Right renal pelvis (tissue), 4 donors: ENCODE results near the gene SRSF4. TPM values are rescaled to one million over a fixed set of nuclear protein-coding genes. Genes with fewer than 3 reads are reported as not detected.
"Not testable (repeated sequence)": the region's sequence is repeated elsewhere in the genome, so short reads cannot be mapped to it uniquely, and the experiment has no call there.

Experiments used
- DNase-seq, 4 donors: peaks; one replicate each; pipeline ENCODE4 v3.0.0-alpha.2; 2013; ENCODE audit warnings: low read depth in 4 of 4, low spot score in 3 of 4, missing footprints in 1 of 4
- polyA plus RNA-seq, 4 donors: library from polyadenylated mRNA; unstranded; fragments of 120-200 nt; gene quantifications; one replicate each; pipeline ENCODE4 v1.2.1, GENCODE V29; 2013; ENCODE audit not compliant: insufficient read length in 4 of 4

Gene SRSF4
- polyA plus RNA-seq, result 100 to 1,000 TPM; 107 to 121 (median 110) TPM

GRCh38 chr1:29181413-29182225 is at the start of gene SRSF4:
TSS of gene SRSF4 (minus strand) at chr1:29181900. CDS start at chr1:29181752, 148 bp downstream.
- peak; percentile 96 to 98 (median 97) for DNase-seq

GRCh38 chr1:29230553-29231378 is 49.1 kb upstream of the SRSF4 start, which contains the start of gene MECR:
TSS of gene MECR (minus strand) at chr1:29230934. CDS start at chr1:29230906, 28 bp downstream.
- peak; percentile 79 to 90 (median 84) for DNase-seq

GRCh38 chr1:29230204-29230552 is 48.5 kb upstream of the SRSF4 start:
- no peak for DNase-seq

GRCh38 chr1:29227511-29227910 is 45.8 kb upstream of the SRSF4 start:
- DNase-seq, result no peak

- no peak for DNase-seq
These were observed 43.7 kb upstream of the SRSF4 start for GRCh38 chr1:29225361-29225760.

- no peak for DNase-seq
These were observed 42.7 kb upstream of the SRSF4 start for GRCh38 chr1:29224356-29224837.

- no peak for DNase-seq
These were observed 41.8 kb upstream of the SRSF4 start for GRCh38 chr1:29223521-29223920.

GRCh38 chr1:29222686-29223085 is 41.0 kb upstream of the SRSF4 start:
- DNase-seq, result no peak

GRCh38 chr1:29222260-29222659 is 40.6 kb upstream of the SRSF4 start:
- not testable (repeated sequence) for DNase-seq

GRCh38 chr1:29221296-29221695 is 39.6 kb upstream of the SRSF4 start:
- DNase-seq, result no peak

GRCh38 chr1:29218223-29218622 is 36.5 kb upstream of the SRSF4 start:
- DNase-seq, result no peak

- no peak for DNase-seq
These were observed 35.9 kb upstream of the SRSF4 start for GRCh38 chr1:29217633-29218032.

GRCh38 chr1:29213055-29213454 is 31.4 kb upstream of the SRSF4 start:
- no peak for DNase-seq

GRCh38 chr1:29211086-29212030 is 29.7 kb upstream of the SRSF4 start:
- DNase-seq, result no peak

- no peak for DNase-seq
These were observed 28.8 kb upstream of the SRSF4 start for GRCh38 chr1:29210278-29211085.

GRCh38 chr1:29209173-29209572 is 27.5 kb upstream of the SRSF4 start:
- DNase-seq, result no peak

- no peak for DNase-seq
These were observed 26.7 kb upstream of the SRSF4 start for GRCh38 chr1:29208442-29208841.

GRCh38 chr1:29202584-29203340 is 21.1 kb upstream of the SRSF4 start:
- peak; percentile 88 to 91 (median 90) for DNase-seq

GRCh38 chr1:29202053-29202452 is 20.4 kb upstream of the SRSF4 start:
- no peak for DNase-seq
